Endothelial cell of umbilical vein (primary cell): ENCODE measurements around the gene HBP1.

Source experiments
- CTCF ChIP-seq, 2 donors: IDR thresholded peaks; 1 replicate in 1 of 2; 2 replicates in 1 of 2; pipeline ENCODE4 v1.5.1; 2011; ENCODE audit warnings: low read length in 2 of 2, mild to moderate bottlenecking in 2 of 2, moderate library complexity in 2 of 2, control low read depth in 1 of 2, inconsistent platforms in 1 of 2, low read depth in 1 of 2; ENCODE audit not compliant: insufficient read depth in 1 of 2; ENCODE audit errors: extremely low read depth in 1 of 2
- EZH2 ChIP-seq: IDR thresholded peaks from 2 replicates; pipeline ENCODE4 v1.6.1; 2012; ENCODE audit warnings: borderline replicate concordance, low read depth, mild to moderate bottlenecking, moderate library complexity, low read length, inconsistent platforms; ENCODE audit not compliant: severe bottlenecking
- MAX ChIP-seq: IDR thresholded peaks from 2 replicates; pipeline ENCODE4 v1.6.1; 2011; ENCODE audit not compliant: insufficient read depth, insufficient read length
- POLR2A ChIP-seq: IDR thresholded peaks from 2 replicates; pipeline ENCODE4 v1.6.1; 2012; ENCODE audit warnings: low read depth, mild to moderate bottlenecking, control low read depth, low read length

GRCh38 chr7:107196834-107197610 lies 28.2 kb downstream of the HBP1 start:
- no peak for TF ChIP-seq CTCF (IDR thresholded peaks at IDR 0.05; ENCODE audit: extremely low read depth in 1 of 2, insufficient read depth in 1 of 2, low read depth in 1 of 2, low read length in 2 of 2)
- no peak for TF ChIP-seq MAX
- TF ChIP-seq EZH2: no peak
- TF ChIP-seq POLR2A: no peak
